Fibroblast of gingiva (primary cell): ENCODE data around the gene MEAK7.
"Not testable (repeated sequence)": the region's sequence is repeated elsewhere in the genome, so short reads cannot be mapped to it uniquely, and the experiment has no call there.

Experiments used
- DNase-seq: peaks from one replicate; pipeline ENCODE4 v3.0.0-alpha.2; 2011; ENCODE audit warnings: low read depth

MEAK7 gene

GRCh38 chr16:84532855-84533486 lies 28.5 kb upstream of the MEAK7 start:
- DNase-seq, result peak; percentile 26

DNA sequence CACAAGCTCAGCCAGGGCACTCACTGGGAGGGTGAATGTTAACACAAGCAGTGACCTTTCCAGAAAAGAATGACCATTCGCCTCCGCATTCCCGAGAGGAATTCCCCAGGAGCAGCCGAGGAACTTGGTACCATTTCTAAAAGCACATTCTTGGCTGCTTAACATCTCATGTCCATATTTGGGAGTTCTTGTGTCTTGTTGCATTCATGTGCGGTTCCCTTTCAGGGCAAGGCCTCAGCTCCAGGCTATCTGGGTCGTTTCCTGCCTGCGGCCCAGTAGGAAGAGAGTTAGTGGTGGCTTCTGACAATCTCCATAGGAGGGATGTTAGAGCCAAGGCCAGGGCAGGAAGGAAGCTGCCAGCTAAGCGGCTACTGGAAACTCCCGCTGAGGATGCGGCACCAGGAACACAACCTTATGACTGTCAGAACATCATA lies 27.8 kb upstream of the MEAK7 start:
- DNase-seq, result peak; percentile 96

- DNase-seq, result no peak
Measured at GRCh38 chr16:84531671-84532111, 27.2 kb upstream of the MEAK7 start.

DNA sequence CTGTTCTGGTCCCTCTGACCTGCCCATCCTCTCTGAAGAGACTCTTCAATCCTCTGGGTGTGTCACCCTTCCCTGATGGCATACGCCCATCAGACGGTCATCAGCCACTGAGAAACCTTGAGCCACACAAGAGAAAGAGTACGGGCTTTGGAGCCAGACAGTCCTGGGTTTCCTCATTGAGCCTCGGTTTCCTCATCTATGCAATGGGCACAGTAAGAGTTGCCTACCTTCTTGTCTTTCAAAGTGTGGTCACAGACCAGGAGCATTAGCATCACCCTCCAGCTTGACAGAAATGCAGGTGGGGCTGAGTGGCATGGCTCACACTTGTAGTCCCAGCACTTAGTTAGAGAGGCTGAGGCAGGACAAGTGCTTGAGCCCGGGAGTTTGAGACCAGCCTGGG lies 26.1 kb upstream of the MEAK7 start:
- DNase-seq, result no peak

DNA sequence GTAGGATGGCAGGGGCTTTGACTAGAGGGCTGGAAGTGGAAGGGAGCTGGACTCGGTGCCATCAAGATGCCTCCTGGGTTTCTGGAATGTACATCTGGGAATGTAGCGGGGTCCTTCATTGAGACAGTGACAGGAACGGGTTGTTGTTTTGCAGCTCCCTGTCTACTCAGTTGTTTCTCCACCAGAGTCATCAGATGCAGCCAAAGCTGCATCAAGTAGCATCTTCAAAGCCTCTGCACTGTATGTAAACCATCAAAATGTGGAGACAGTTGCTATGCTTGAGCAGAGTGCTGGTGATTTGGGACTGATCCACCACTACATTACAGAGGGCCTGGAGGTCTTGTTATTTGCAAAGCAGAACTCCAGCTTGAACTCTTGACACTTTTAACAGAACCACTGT lies 25.1 kb upstream of the MEAK7 start:
- no peak for DNase-seq

- DNase-seq, result no peak
Measured at GRCh38 chr16:84528322-84528721, 23.9 kb upstream of the MEAK7 start.

DNA sequence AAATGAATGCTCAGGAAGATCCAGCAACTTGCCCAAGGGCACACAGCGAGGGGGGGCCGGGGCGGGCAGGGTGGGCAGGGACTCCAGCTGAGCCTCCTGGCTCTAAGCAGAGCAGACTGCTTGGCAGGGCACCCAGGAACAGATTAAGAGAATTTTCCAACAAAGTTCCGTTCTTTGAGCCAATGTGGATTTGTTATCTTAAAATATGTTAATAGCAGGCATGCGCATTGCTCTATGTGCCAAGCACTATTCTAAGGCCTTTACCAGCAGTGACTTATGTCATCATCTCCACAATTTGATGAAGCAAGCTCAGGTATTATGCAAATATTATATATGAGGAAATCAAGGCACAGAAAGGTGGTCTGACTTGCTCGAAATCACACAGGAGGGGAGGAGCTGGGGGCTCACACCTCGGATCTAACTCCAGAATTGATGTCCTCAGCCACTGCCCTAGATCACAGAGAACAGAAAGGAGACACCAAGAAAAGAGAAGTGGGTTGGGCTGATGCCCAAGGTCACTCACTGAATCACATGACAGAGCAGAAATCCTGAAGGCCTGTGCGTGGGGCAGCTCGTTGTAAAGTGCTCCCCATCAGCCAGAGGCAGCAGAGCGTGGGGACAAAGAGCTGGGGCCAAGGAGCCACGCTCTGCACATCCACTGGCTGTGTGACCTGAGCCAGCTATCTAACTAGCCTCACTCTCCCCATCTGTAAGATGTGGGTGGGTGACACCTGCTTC lies 23.2 kb upstream of the MEAK7 start:
- peak; percentile 67 for DNase-seq

- no peak for DNase-seq
Measured at GRCh38 chr16:84526794-84527531, 22.5 kb upstream of the MEAK7 start.

DNA sequence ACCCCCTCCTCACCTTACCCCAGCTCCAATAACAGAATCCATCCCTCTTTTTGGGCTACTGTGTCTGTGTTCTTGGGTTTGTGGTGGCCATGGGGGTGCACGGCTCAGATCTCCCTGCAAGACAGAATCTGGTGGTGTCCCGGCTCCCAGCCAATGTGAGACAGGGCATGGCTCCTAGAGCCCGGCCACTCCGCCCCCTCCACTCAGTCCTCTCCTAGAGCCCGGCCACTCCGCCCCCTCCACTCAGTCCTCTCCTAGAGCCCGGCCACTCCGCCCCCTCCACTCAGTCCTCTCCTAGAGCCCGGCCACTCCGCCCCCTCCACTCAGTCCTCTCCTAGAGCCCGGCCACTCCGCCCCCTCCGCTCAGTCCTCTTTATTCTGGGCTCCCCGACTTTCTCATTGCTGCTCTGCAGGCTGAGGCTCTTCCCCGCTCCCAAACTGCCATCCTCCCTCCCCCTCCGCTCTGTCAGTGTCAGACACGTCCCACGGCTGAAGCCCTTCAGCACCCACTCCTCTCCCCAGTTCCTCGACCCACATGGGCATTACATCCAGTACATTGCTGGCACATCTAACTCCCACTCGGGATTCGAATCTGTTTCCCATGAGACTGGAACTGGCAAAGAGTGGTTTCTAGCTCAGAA lies 20.6 kb upstream of the MEAK7 start:
- DNase-seq, result not testable (repeated sequence)

GRCh38 chr16:84524346-84524920 lies 20.0 kb upstream of the MEAK7 start:
- DNase-seq, result no peak

GRCh38 chr16:84521497-84521770 lies 17.0 kb upstream of the MEAK7 start:
- DNase-seq, result no peak

DNA sequence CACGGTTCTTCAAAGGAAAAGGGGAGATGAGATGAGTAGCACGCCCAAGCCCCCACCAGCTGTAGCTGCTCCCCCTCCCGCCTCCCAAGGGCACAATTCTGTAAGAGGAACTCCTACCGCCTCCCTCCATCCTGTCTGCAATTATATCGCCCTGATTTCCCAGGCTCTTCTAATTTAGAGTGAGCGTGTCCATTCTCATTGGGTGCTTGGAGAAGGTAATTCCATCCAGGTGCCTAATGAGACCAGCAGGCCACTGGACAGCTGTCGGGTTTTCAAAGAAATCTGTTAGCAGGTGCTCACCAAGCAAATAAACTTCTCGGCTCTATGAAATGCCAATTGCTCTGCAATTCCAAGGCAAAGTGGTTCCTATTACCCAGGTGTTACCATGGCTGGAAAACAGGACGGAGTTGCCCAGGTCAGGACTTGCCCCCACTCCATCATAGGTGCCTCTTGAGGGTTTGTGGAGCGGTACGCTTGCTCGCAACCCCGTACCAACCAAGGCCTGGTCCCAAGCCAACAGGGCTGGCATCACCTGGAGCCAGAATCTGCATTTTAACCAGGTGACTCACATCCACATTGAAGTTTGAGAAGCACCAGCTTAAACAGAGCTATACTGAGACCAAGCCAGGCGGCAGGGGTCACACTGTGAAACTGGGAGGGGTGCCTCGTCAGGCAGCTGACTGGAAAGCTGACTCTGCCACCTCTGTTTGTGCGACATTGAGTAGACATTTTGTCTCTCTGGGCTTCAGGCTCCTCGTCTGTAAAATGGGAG lies 16.5 kb upstream of the MEAK7 start:
- no peak for DNase-seq

DNA sequence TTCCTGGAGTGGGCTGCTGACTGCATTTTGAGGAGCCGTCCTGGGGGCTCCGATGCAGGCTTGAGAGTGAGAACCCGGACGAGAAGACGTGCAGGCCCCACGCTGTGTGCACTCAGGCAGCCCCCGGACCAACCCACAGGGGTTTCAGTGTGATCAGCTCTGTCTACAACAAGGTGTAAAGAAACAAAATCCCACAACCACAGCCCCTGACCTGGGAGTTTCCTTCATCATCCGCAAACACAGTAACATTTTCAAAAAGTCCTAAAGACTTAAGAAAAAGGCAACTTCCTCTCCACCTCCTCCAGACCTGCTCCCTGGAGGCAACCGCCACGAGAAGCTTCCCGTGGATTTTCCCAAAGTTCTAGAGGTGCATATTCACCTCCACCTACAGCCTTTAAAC lies 15.4 kb upstream of the MEAK7 start:
- no peak for DNase-seq

DNA sequence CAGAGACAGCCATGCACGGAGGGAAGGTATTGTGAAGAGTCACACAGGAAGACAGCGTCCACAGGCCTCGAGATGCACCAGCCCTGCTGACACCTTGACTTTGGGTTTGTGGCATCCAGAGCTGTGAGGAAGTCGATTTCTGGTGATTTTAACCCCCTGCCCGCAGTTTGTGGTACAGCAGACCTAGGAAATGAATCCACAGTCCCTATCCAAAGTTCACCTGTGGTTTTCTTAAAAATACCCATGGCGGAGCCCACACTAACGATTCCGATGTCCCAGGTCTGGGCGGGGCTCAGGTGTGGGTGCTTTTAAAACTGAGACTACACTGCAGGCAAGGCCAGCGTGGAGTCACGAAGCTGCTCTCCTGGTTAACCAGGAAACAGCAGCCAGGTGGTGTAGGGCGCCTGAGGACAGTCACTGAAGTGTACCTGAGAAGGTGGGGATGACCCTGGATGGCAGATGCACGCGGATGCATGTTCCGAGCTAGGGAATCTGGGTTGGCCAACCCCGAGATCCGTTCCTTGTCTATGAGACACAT lies 14.4 kb upstream of the MEAK7 start:
- no peak for DNase-seq

- DNase-seq, result peak; percentile 74
Measured at GRCh38 chr16:84518220-84518619, 13.8 kb upstream of the MEAK7 start.

- no peak for DNase-seq
Measured at GRCh38 chr16:84517366-84517765, 12.9 kb upstream of the MEAK7 start.

- DNase-seq, result no peak
Measured at GRCh38 chr16:84514874-84515835, 10.7 kb upstream of the MEAK7 start.

- no peak for DNase-seq
Measured at GRCh38 chr16:84514295-84514873, 9.9 kb upstream of the MEAK7 start.

DNA sequence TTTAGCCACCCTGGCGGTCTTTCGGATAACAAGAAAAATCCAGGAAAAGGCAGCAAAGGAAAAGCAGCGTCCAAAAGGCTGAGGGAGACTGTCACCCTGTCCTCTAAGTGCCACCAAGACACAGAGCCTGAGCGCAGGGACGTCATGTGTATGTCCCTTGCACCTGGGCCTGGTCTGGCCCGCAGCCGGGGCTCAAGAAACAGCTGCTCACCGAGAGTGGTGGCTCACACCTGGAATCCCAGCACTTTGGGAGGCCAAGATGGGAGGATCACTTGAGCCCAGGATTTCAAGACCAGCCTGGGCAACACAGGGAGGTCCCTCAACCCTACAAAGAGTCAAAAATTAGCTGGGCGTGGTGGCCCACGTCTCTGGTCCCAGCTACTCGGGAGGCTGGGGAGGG lies 9.2 kb upstream of the MEAK7 start:
- DNase-seq, result no peak

- no peak for DNase-seq
Measured at GRCh38 chr16:84513123-84513522, 8.7 kb upstream of the MEAK7 start.
